Activated T-helper 17 cell treated with anti-CD3 and anti-CD28 coated beads, Interleukin-2, amount 50 U/mL, for 72 hours (primary cell): ENCODE data around the gene SHLD3. TPM values are rescaled to one million over a fixed set of nuclear protein-coding genes. Genes with fewer than 3 reads are reported as not detected.
"Not testable (repeated sequence)": the region's sequence is repeated elsewhere in the genome, so short reads cannot be mapped to it uniquely, and the experiment has no call there.

Experiments used
- ATAC-seq: fragments of 150-1000 bp; cut with Tn5 transposase; replicated peaks from 2 replicates; pipeline ENCODE4 v1.10.0; 2021; ENCODE audit warnings: mild to moderate bottlenecking, moderate library complexity
- H3K27ac Mint-ChIP-seq: one replicate; pipeline ENCODE4 v1.8.0; 2022; ENCODE audit warnings: mixed read lengths
- H3K27me3 Mint-ChIP-seq: one replicate; pipeline ENCODE4 v1.8.0; 2022; ENCODE audit warnings: mixed read lengths
- H3K36me3 Mint-ChIP-seq: one replicate; pipeline ENCODE4 v1.8.0; 2022; ENCODE audit warnings: low read depth, mild to moderate bottlenecking, mixed read lengths
- H3K4me1 Mint-ChIP-seq: one replicate; pipeline ENCODE4 v1.8.0; 2022; ENCODE audit warnings: mixed read lengths
- H3K4me3 Mint-ChIP-seq: one replicate; pipeline ENCODE4 v1.8.0; 2022; ENCODE audit warnings: mild to moderate bottlenecking, mixed read lengths
- H3K9me3 Mint-ChIP-seq: one replicate; pipeline ENCODE4 v1.8.0; 2022; ENCODE audit warnings: mixed read lengths
- total RNA-seq, 2 donors: library from RNA; stranded (reverse); gene quantifications; one replicate each; pipeline ENCODE4 v1.2.3, GENCODE V29; 2022

SHLD3 gene
- total RNA-seq = 1 to 10 TPM; 1.7 to 3.8 TPM

DNA sequence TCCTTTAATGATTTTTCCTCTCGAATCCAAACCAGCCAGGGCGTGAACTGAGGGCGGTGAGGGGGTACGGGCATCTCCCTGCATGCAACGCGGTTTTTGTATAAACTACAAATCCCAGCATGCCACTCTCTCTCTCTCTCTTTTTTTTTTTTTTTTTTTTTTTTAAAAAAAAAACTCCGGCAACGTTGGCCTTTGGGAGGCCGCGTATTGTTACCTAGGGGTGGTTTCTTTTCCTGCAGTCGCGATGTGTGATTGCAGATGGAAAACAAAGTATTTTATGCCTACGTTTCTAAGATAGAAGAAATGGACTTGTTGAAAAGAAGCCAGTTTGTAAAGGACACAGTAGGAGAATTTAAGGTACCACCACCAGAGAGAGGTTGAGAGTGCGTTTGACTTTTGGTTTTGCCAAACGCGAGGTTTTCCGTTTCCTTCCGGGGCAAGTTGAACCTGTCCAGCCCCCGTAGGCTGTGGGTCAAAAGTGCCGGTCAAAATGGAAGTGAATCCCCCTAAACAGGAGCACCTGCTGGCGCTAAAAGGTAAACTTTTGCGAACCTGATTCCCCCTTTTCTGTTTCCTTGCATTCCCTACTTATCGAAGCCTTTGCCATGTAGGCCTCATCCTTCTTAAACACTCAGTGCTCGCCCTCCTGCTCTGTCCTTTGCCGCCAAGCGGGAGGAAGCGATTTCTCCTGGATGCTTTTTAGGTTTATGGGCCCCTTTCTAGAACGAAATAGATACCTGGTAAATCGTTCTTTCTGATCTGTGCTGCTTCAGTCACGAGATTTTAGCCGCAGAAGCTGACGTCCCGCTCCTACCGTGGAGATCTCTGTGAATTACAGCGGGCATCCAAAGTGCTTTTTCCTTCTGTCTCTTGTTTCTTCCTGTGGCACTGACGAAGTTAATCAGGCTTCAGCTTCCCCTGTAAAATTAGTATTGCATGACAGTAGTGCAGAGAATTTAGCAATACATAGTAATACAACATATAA lies at the start of gene SHLD3, which contains the start of gene TRAPPC13:
Gene SHLD3 (plus strand): TSS at position 457 of the 985 bp plus-strand sequence. CDS start 4,561 bp downstream, outside the sequence.
Gene TRAPPC13 (plus strand): TSS at position 457 of the 985 bp plus-strand sequence. CDS start 34 bp downstream, at position 491.
- peak within 1 kb of the TSS; percentile 97 for H3K27ac Mint-ChIP-seq
- no peaks in the 10 kb centered on the region for H3K9me3 Mint-ChIP-seq
- no peaks in the 10 kb centered on the region for H3K27me3 Mint-ChIP-seq
- H3K36me3 Mint-ChIP-seq = peaks cover 20% of the 10 kb centered on the region
- peaks cover 9% of the 10 kb centered on the region for H3K4me1 Mint-ChIP-seq
- peak within 1 kb of the TSS; percentile 99 for H3K4me3 Mint-ChIP-seq
- peak; percentile 80 for ATAC-seq

- ATAC-seq = no peak
- Mint-ChIP-seq H3K36me3 (peaks cover 96% of the 10 kb centered on the region), H3K4me1 (peaks cover 12% of the 10 kb centered on the region), H3K4me3 (no peak overlapping the region), H3K9me3 (no peaks in the 10 kb centered on the region), H3K27me3 (no peaks in the 10 kb centered on the region), H3K27ac (peak overlapping the region; percentile 71)
Measured at GRCh38 chr5:65577141-65577540, 47.7 kb upstream of the SHLD3 start.

GRCh38 chr5:65588694-65589093 lies 36.1 kb upstream of the SHLD3 start:
- Mint-ChIP-seq H3K27me3 (no peaks in the 10 kb centered on the region), H3K27ac (no peak overlapping the region), H3K4me3 (no peak overlapping the region), H3K36me3 (peaks cover 83% of the 10 kb centered on the region), H3K9me3 (no peaks in the 10 kb centered on the region), H3K4me1 (no peaks in the 10 kb centered on the region)
- ATAC-seq = no peak

DNA sequence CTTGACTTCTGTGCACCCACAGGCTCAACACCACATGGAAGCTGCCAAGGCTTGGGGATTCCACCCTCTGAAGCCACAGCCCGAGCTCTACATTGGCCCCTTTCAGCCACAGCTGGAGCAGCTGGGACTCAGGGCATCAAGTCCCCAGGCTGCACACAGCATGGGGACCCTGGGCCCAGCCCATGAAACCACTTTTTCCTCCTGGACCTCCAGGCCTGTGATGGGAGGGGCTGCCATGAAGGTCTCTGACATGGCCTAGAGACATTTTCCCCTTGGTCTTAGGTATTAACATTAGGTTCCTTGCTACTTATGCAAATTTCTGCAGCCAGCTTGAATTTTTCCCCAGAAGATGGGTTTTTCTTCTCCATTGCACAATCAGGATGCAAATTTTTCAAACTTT lies 23.1 kb upstream of the SHLD3 start:
- H3K4me3 Mint-ChIP-seq, H3K4me1 Mint-ChIP-seq, H3K27me3 Mint-ChIP-seq, H3K9me3 Mint-ChIP-seq, H3K27ac Mint-ChIP-seq, ATAC-seq: not testable (repeated sequence)
- H3K36me3 Mint-ChIP-seq = peaks cover 99% of the 10 kb centered on the region

GRCh38 chr5:65611524-65611923 lies 13.3 kb upstream of the SHLD3 start:
- Mint-ChIP-seq H3K36me3 (peaks cover 92% of the 10 kb centered on the region), H3K27me3 (no peaks in the 10 kb centered on the region), H3K4me3 (no peak overlapping the region), H3K4me1 (no peaks in the 10 kb centered on the region), H3K9me3 (no peaks in the 10 kb centered on the region), H3K27ac (no peak overlapping the region)
- no peak for ATAC-seq

GRCh38 chr5:65612298-65612907 lies 12.4 kb upstream of the SHLD3 start:
- no peak for ATAC-seq
- peaks cover 87% of the 10 kb centered on the region for H3K36me3 Mint-ChIP-seq
- no peak overlapping the region for H3K27ac Mint-ChIP-seq
- no peaks in the 10 kb centered on the region for H3K27me3 Mint-ChIP-seq
- no peaks in the 10 kb centered on the region for H3K4me1 Mint-ChIP-seq
- no peaks in the 10 kb centered on the region for H3K9me3 Mint-ChIP-seq
- H3K4me3 Mint-ChIP-seq = no peak overlapping the region

- ATAC-seq = no peak
- H3K36me3 Mint-ChIP-seq = peaks cover 25% of the 10 kb centered on the region
- no peaks in the 10 kb centered on the region for H3K9me3 Mint-ChIP-seq
- no peak overlapping the region for H3K27ac Mint-ChIP-seq
- no peak overlapping the region for H3K4me3 Mint-ChIP-seq
- H3K4me1 Mint-ChIP-seq = no peaks in the 10 kb centered on the region
- no peaks in the 10 kb centered on the region for H3K27me3 Mint-ChIP-seq
Measured at GRCh38 chr5:65620021-65620420, 4.8 kb upstream of the SHLD3 start.

DNA sequence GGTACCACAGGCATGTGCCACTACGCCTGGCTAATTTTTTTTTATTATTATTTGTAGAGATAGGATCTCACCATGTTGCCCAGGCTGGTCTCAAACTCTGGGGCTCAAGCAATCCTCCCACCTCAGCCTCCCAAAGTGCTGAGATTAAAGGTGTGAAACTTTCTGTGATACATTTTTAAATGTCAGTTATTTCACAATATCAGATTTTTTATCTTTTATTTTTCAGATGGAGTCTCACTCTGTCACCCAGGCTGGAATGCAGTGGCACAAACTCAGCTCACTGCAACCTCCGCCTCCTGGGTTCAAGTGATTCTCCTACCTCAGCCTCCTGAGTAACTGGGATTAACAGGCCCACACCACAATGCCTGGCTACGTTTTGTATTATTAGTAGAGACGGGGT lies 2.9 kb upstream of the SHLD3 start:
- not testable (repeated sequence) for H3K27me3 Mint-ChIP-seq

GRCh38 chr5:65623482-65623881 lies 1.3 kb upstream of the SHLD3 start:
- Mint-ChIP-seq H3K9me3 (no peaks in the 10 kb centered on the region), H3K4me3 (peak overlapping the region; percentile 99), H3K27ac (peak overlapping the region; percentile 97), H3K4me1 (peaks cover 4% of the 10 kb centered on the region), H3K27me3 (no peaks in the 10 kb centered on the region), H3K36me3 (peaks cover 12% of the 10 kb centered on the region)
- no peak for ATAC-seq

More for the DNA sequence above, 2.9 kb upstream of the SHLD3 start:
- not testable (repeated sequence) for ATAC-seq, H3K4me1 Mint-ChIP-seq, H3K9me3 Mint-ChIP-seq, H3K27ac Mint-ChIP-seq
- H3K4me3 Mint-ChIP-seq = peak overlapping the region; percentile 99
- H3K36me3 Mint-ChIP-seq = peaks cover 12% of the 10 kb centered on the region

DNA sequence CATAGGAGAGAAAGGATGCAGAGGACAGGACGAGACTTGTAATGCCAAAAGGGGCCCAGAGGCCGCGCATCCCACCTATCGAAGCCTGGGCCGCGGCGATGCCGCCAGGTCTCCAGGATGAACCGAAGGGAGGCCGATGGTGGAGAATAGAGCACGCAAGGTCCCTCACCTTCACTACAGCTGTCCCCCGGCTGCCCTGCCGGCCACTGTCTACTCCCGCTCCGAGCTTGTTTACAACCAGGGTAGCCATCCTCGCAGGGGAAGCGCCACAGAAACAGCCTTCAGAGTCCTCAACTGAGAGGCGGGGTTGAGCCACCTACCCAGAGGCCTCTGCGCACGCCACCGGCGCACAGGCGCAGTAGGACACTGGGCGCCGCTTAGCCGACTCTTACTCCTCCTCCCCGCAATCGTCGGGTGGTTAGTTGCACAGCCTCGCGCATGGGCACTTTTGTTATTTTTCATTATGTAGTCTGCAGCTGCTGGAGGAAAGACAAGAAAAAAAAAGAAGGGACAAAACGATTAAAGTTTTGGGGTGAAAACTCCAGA lies 729 bp upstream of the SHLD3 start, which contains the start of gene TRIM23:
Gene TRIM23 (minus strand): TSS at position 309 of the 546 bp plus-strand sequence. CDS start 59 bp downstream, at position 250.
- no peaks in the 10 kb centered on the region for H3K27me3 Mint-ChIP-seq
- H3K4me3 Mint-ChIP-seq = peak within 1 kb of the TSS; percentile 99
- H3K9me3 Mint-ChIP-seq = no peaks in the 10 kb centered on the region
- H3K4me1 Mint-ChIP-seq = peaks cover 4% of the 10 kb centered on the region
- peak; percentile 98 for ATAC-seq
- peak within 1 kb of the TSS; percentile 97 for H3K27ac Mint-ChIP-seq
- H3K36me3 Mint-ChIP-seq = peaks cover 13% of the 10 kb centered on the region

DNA sequence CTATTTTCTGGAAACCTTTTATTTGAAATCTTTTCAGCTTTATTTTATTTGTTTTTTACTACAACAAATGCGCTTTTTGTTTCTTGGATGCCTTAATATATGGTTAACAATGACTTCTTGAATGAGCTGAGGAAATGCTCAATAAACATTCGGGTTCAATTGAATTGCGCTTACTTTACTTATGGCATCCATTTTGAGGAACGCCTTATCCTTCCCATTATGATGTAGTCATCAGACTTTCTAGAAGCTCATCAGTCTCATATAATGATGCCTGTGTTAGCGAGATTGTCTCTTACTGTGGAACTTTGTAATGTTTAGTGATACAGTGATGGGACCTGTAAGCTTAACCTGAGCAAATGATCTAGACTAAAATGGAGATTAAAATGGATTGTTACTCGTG lies 916 bp downstream of the SHLD3 start:
- Mint-ChIP-seq H3K36me3 (peaks cover 26% of the 10 kb centered on the region), H3K27me3 (no peaks in the 10 kb centered on the region), H3K4me3 (peak overlapping the region; percentile 99), H3K9me3 (no peaks in the 10 kb centered on the region), H3K27ac (peak overlapping the region; percentile 97), H3K4me1 (peaks cover 9% of the 10 kb centered on the region)
- no peak for ATAC-seq

DNA sequence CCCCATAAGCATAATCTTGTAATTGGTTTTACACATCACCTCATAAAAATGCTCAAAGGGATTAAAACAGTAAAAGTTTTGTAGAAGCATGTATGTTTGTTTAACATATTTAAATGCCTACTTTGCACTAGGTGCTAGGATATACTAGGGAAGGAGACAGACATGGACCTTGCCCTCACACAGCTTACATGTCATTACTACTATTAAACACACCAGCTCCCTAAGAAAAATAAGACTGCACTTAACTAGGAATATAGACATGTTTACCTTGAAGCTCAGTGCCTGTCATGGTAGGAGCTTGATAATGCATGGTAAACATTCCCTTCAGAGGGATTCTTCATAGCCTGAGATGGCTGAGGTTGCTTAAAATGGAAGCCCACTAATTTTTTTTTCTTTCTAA lies 6.2 kb downstream of the SHLD3 start:
- Mint-ChIP-seq H3K4me3 (no peak overlapping the region), H3K4me1 (peaks cover 7% of the 10 kb centered on the region), H3K27ac (no peak overlapping the region), H3K9me3 (no peaks in the 10 kb centered on the region), H3K36me3 (peaks cover 39% of the 10 kb centered on the region), H3K27me3 (no peaks in the 10 kb centered on the region)
- no peak for ATAC-seq

DNA sequence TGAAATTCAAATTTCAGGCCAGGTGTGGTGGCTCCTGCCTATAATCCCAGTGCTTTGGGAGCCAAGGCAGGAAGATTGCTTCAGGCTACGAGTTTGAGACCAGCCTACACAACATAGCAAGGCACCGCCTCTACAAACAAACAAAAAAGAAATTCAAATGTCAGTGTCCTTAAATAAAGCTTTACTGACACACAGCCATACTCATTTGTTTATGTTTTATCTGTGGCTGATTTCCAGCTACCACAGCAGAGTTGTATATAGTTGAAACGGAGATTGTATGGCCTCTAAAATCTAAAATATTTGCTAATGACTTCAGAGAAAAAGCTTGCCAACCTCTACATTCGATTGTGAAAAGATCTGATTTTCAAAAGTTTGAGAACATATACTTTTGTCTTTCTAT lies 15.4 kb downstream of the SHLD3 start:
- H3K27me3 Mint-ChIP-seq = no peaks in the 10 kb centered on the region
- H3K4me1 Mint-ChIP-seq = no peaks in the 10 kb centered on the region
- ATAC-seq = no peak
- peaks cover 73% of the 10 kb centered on the region for H3K36me3 Mint-ChIP-seq
- H3K27ac Mint-ChIP-seq = no peak overlapping the region
- no peaks in the 10 kb centered on the region for H3K9me3 Mint-ChIP-seq
- H3K4me3 Mint-ChIP-seq = no peak overlapping the region

- H3K4me1 Mint-ChIP-seq = no peaks in the 10 kb centered on the region
- no peaks in the 10 kb centered on the region for H3K9me3 Mint-ChIP-seq
- no peak overlapping the region for H3K4me3 Mint-ChIP-seq
- H3K27ac Mint-ChIP-seq = no peak overlapping the region
- peaks cover 68% of the 10 kb centered on the region for H3K36me3 Mint-ChIP-seq
- no peaks in the 10 kb centered on the region for H3K27me3 Mint-ChIP-seq
- ATAC-seq = no peak
Measured at GRCh38 chr5:65646938-65647337, 22.1 kb downstream of the SHLD3 start.
